GM21367 (cell line): ENCODE results near the gene PRUNE2.

Experiments
- ATAC-seq: cut with Tn5 transposase; IDR thresholded peaks from one replicate; pipeline ENCODE4 v1.9.1; 2021; ENCODE audit not compliant: unreplicated experiment

The PRUNE2 gene

GRCh38 chr9:76580188-76580587 is 325.7 kb downstream of the PRUNE2 start:
- ATAC-seq = no peak

GRCh38 chr9:76576344-76576743 is 329.6 kb downstream of the PRUNE2 start:
- ATAC-seq = peak; percentile 80

- ATAC-seq = no peak
These were observed 330.2 kb downstream of the PRUNE2 start for GRCh38 chr9:76575761-76576160.

GRCh38 chr9:76573905-76574760 is 331.8 kb downstream of the PRUNE2 start:
- ATAC-seq = no peak

GRCh38 chr9:76573408-76573807 is 332.5 kb downstream of the PRUNE2 start:
- no peak for ATAC-seq

- ATAC-seq = no peak
These were observed 333.8 kb downstream of the PRUNE2 start for GRCh38 chr9:76572151-76572550.

- ATAC-seq = no peak
These were observed 334.2 kb downstream of the PRUNE2 start for GRCh38 chr9:76571743-76572146.

- peak; percentile 86 for ATAC-seq
These were observed 334.6 kb downstream of the PRUNE2 start for GRCh38 chr9:76571288-76571687.

- ATAC-seq = no peak
These were observed 335.1 kb downstream of the PRUNE2 start for GRCh38 chr9:76570826-76571225.

- ATAC-seq = no peak
These were observed 338.8 kb downstream of the PRUNE2 start for GRCh38 chr9:76567086-76567485.

GRCh38 chr9:76564297-76564696 is 341.6 kb downstream of the PRUNE2 start:
- no peak for ATAC-seq

GRCh38 chr9:76562511-76562911 is 343.4 kb downstream of the PRUNE2 start:
- peak; percentile 81 for ATAC-seq

GRCh38 chr9:76561900-76562299 is 344.0 kb downstream of the PRUNE2 start:
- ATAC-seq = peak; percentile 15
